Measurements from ENCODE around the gene HNF4A.

DNA sequence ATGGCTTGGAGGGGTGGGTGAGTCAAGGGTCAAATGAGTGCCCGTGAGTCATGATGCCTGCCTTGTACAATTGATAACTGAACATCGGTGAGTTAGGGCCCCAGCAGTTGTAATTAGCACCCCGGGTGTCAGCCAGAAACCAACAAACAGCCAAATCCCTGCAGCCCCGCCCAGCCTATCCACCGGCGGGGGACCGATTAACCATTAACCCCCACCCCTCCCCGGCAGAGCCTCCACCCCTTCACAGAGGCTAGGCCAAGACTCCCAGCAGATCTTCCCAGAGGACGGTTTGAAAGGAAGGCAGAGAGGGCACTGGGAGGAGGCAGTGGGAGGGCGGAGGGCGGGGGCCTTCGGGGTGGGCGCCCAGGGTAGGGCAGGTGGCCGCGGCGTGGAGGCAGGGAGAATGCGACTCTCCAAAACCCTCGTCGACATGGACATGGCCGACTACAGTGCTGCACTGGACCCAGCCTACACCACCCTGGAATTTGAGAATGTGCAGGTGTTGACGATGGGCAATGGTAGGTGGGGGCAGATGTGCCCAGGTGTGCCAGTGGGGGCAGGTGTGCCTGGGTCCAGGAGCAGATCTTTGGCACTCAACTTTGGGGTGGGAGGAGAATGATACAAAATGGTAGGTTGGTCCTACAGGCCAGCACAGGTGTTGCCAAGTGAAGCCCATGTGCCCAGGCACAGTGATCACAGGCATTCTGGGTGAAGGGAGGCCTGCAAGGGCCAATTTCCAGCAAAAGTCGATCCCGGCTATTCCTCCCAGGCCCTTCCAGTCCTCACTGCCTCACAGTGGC lies 45.7 kb downstream of the HNF4A start:
- TF ChIP-seq, protein P1, sequence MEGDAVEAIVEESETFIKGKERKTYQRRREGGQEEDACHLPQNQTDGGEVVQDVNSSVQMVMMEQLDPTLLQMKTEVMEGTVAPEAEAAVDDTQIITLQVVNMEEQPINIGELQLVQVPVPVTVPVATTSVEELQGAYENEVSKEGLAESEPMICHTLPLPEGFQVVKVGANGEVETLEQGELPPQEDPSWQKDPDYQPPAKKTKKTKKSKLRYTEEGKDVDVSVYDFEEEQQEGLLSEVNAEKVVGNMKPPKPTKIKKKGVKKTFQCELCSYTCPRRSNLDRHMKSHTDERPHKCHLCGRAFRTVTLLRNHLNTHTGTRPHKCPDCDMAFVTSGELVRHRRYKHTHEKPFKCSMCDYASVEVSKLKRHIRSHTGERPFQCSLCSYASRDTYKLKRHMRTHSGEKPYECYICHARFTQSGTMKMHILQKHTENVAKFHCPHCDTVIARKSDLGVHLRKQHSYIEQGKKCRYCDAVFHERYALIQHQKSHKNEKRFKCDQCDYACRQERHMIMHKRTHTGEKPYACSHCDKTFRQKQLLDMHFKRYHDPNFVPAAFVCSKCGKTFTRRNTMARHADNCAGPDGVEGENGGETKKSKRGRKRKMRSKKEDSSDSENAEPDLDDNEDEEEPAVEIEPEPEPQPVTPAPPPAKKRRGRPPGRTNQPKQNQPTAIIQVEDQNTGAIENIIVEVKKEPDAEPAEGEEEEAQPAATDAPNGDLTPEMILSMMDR (IDR thresholded peaks at IDR 0.05): no peak
- TF ChIP-seq POLR2A (IDR thresholded peaks at IDR 0.05): no peak

Data from uterus (tissue), 2 donors.